Rectal smooth muscle tissue (tissue), 1 donor: ENCODE measurements around the gene PODN.

ENCODE experiments used
- H3K27ac ChIP-seq: one replicate; pipeline ENCODE4 v1.7.0; 2013; ENCODE audit warnings: low read depth, low read length, inconsistent platforms
- H3K27me3 ChIP-seq: one replicate; pipeline ENCODE4 v1.7.0; 2013; ENCODE audit warnings: low read length; ENCODE audit not compliant: control insufficient read depth, insufficient read depth
- H3K36me3 ChIP-seq: one replicate; pipeline ENCODE4 v1.7.0; 2013; ENCODE audit warnings: low read length; ENCODE audit not compliant: control insufficient read depth, insufficient read depth
- H3K4me1 ChIP-seq: one replicate; pipeline ENCODE4 v1.7.0; 2013; ENCODE audit warnings: low read length; ENCODE audit not compliant: control insufficient read depth, insufficient read depth
- H3K4me3 ChIP-seq: one replicate; pipeline ENCODE4 v1.7.0; 2013; ENCODE audit warnings: low read length
- H3K9ac ChIP-seq: one replicate; pipeline ENCODE4 v1.7.0; 2013; ENCODE audit warnings: low read length

PODN gene

DNA sequence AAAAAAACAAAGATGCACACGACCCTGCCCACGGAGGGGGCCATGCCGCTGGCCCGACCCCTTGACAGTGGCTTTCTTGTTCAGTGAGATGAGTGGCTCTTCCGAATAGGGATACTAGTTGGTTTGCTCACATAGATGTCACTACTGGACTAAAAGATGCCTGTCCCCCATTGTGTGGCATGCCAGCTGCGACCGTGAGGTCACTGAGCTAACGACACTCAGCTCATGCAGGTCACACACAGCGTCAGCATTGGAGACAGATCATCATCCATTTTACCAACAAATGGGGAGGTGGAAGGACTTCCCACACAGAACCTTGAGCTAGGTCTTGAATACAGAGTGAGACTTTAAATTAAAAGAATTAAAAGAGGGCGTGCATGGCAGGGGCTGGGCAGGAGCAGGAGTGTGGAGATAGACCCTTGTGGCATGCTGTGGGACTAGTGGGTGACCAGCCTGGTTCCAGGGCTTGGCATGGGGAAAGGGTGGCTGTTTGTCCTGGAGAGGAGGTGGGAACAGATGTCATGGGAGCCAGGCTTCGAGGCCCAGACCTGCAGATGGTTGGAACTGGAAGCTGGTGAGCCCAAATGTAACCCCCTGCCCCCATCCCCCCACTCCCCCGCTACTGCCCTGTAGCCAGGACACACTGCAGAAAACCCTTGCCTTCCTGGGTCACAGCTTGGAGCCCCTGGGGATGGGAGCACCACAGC is 68.0 kb downstream of the PODN start:
- Histone ChIP-seq H3K27me3 (no peaks in the 10 kb centered on the region), H3K4me3 (no peak overlapping the region), H3K36me3 (no peaks in the 10 kb centered on the region), H3K9ac (no peak overlapping the region), H3K4me1 (peaks cover 36% of the 10 kb centered on the region), H3K27ac (peak overlapping the region; percentile 94)

DNA sequence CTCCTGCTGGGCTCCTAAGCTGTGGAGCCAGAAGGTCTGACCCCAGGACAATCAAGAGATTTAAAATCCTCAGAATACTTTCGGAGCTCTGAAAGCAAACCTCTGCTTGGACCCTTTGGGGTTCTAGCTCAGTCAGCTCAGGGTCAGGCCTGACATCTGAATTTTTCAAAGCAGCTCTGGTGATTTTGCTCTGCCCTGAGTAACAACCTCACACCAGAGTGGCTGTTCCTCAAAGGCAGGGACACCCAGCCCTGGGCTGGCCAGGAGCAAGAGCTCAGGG is 68.5 kb downstream of the PODN start:
- Histone ChIP-seq H3K4me3 (no peak overlapping the region), H3K27ac (peak overlapping the region; percentile 94), H3K4me1 (peaks cover 36% of the 10 kb centered on the region), H3K27me3 (no peaks in the 10 kb centered on the region), H3K9ac (no peak overlapping the region), H3K36me3 (no peaks in the 10 kb centered on the region)

DNA sequence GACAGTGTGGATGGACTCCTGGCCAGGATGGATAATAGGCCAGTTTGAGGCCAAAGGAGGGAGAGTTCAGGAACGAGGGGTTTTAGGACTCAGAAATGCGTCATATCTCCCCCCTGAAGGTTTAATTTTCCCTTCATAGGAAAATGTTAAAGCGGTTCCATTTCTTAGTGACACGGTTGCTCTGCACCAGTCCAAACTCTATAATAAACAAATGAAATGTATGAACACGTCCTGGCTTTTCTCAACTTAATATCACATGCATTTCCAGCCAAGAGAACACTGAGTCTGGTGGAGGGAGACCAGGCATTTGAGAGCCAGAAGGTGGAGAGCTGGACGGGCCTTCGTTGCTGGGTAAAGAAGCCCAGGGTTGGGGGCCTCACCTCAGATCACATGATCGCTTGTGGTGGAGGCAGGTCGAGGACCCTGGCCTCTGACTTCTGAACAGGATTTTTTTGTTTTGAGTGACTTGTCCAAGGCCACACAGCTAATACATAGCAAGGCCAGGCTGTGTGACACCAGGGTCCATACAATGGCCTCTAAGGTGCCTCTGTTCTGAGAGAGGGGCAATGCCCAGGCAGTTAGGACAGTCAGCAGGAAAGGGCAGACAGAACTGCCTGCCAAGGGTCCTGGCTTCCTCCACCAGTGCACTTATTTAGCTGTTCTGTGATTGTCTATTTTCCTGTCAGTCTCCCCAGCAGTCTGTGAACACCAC is 69.0 kb downstream of the PODN start:
- Histone ChIP-seq H3K4me1 (peaks cover 36% of the 10 kb centered on the region), H3K27ac (peak overlapping the region; percentile 97), H3K27me3 (no peaks in the 10 kb centered on the region), H3K9ac (no peak overlapping the region), H3K4me3 (no peak overlapping the region), H3K36me3 (no peaks in the 10 kb centered on the region)

DNA sequence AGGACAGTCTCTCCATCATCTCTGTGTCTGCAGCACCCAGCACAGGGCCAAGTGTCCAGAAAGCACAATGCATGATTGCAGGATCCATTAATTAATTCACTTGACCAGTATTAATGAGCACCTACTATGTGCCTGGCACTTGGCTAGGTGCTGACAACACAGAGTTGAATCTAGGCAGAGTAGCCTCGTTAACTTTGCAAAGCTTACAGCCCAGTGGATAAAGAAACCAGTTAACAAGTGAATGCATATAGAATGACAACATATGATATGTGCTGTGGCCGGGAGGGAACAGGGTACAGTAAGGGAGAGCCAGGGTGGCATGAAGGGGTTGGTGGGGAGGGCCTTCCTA is 69.6 kb downstream of the PODN start:
- Histone ChIP-seq H3K4me3 (no peak overlapping the region), H3K4me1 (peaks cover 30% of the 10 kb centered on the region), H3K36me3 (no peaks in the 10 kb centered on the region), H3K27ac (peak overlapping the region; percentile 97), H3K9ac (no peak overlapping the region), H3K27me3 (no peaks in the 10 kb centered on the region)

DNA sequence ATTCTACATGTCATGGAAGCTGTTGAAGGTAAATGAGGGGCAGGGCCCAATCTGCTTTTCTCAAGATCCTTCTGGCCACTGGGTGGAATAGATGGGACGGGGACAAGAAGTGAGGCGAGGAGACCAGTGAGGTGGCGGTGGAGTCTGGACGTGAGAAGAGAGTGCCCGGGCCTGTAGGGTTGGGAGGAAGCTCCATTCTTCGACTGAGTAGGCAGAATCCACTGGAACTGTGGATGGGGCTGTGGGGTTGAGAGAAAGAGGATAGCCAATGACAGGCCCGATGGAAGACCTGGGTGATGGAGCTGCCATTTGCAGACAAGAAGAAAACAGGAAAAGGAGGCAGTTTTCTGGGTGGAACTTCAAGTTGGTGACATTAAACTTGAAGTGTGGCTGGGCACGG is 70.2 kb downstream of the PODN start:
- H3K27me3 ChIP-seq = no peaks in the 10 kb centered on the region
- H3K4me1 ChIP-seq = peaks cover 29% of the 10 kb centered on the region
- H3K27ac ChIP-seq = peak overlapping the region; percentile 97
- no peak overlapping the region for H3K9ac ChIP-seq
- H3K36me3 ChIP-seq = no peaks in the 10 kb centered on the region
- no peak overlapping the region for H3K4me3 ChIP-seq

DNA sequence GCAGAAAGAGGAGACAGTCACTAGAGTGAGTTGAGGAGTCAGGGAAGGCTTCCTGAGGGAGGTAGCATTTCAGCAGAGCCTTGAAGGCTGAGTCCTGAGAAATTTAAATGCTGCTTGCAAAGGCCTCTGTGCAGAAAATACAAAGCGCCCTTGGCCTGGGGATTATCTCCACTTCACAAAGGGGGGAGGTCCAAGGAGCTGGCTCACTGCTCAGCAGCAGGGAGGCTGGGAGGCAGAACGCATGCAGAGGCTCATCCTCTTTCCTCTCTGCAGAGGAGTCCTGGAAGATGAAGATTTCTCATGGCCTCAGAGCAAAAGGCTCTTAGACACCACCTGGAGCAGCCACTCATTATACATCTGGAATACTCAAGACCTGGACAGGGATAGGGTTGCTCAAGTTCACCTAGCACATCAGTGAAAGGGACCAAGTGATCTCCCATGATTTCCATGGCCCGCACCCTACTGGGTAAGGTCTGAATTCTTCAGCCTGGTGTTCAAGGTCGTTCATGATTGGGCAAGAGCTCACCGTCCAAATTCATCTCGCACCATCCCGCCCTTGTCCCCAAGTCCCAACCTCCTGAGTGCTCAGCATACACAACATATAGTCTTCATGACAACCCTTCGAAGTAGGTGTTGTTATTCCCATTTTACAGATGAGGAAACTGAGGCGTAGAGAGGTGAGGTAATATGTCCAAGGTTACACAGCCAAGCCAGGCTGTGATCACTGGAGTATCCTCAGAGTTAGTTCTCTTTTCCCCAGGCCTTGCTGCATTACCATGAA is 71.4 kb downstream of the PODN start:
- Histone ChIP-seq H3K27me3 (no peaks in the 10 kb centered on the region), H3K27ac (peak overlapping the region; percentile 97), H3K36me3 (no peaks in the 10 kb centered on the region), H3K4me1 (peaks cover 29% of the 10 kb centered on the region), H3K9ac (no peak overlapping the region), H3K4me3 (no peak overlapping the region)

DNA sequence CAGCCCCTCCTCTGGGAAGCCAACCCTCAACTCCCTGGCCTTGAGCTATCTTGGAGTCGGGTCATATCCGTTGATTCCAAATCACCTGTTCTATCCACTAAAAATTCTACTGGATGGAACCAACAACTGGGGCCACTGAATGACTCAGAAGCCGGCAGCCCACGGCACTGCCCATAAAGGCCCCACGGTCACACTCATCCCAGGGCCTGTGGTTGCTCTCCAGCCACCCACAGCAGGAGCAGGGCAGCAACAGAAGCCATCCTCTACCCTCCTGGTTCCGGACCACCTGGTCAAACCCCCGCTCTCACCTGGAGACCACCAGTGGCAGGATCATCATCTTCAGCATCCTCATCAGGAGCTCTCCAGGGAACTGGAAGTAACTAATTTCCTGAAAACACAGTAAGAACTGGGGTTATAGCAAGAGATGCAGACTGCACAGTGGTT is 72.1 kb downstream of the PODN start:
- no peak overlapping the region for H3K4me3 ChIP-seq

More for the DNA sequence above, 72.1 kb downstream of the PODN start:
- no peaks in the 10 kb centered on the region for H3K36me3 ChIP-seq
- no peaks in the 10 kb centered on the region for H3K27me3 ChIP-seq
- H3K4me1 ChIP-seq = peaks cover 29% of the 10 kb centered on the region
- peak overlapping the region; percentile 3 for H3K27ac ChIP-seq
- H3K9ac ChIP-seq = no peak overlapping the region
